Left ventricle myocardium inferior (tissue), 1 donor: ENCODE results near the gene KBTBD12. TPM values are rescaled to one million over a fixed set of nuclear protein-coding genes. Genes with fewer than 3 reads are reported as not detected.

Experiments used
- DNase-seq: peaks from one replicate; pipeline ENCODE4 v3.0.0-alpha.2; 2020
- H3K27ac ChIP-seq: fragments of 200-600 bp; replicated peaks from 2 replicates; pipeline ENCODE4 v1.8.0; 2021
- H3K27me3 ChIP-seq: fragments of 200-600 bp; 2 replicates; pipeline ENCODE4 v1.8.0; 2021; ENCODE audit warnings: low read depth
- H3K36me3 ChIP-seq: fragments of 200-600 bp; 2 replicates; pipeline ENCODE4 v1.8.0; 2021
- H3K4me1 ChIP-seq: fragments of 200-600 bp; 2 replicates; pipeline ENCODE4 v1.8.0; 2021
- H3K4me3 ChIP-seq: fragments of 200-600 bp; 2 replicates; pipeline ENCODE4 v1.8.0; 2021; ENCODE audit warnings: mild to moderate bottlenecking, moderate library complexity
- H3K9me3 ChIP-seq: fragments of 200-600 bp; replicated peaks from 2 replicates; pipeline ENCODE4 v1.8.0; 2021
- intact Hi-C: fragments of 100-400 bp; cut with micrococcal nuclease; formaldehyde crosslinking; loops from one replicate; pipeline ENCODE4 v1.11.0; 2022
- total RNA-seq: library from RNA; stranded (reverse); fragmentation: NEBNext Ultra II Directional; extraction: Animal tissue kit (Norgen Biotek cat#: 25700); gene quantifications from one replicate; pipeline ENCODE4 v1.2.1, GENCODE V29; 2021
- TF ChIP-seq, protein P1 (sequence below): fragments of 200-600 bp; IDR thresholded peaks from 2 replicates; pipeline ENCODE4 v1.8.0; 2021; ENCODE audit warnings: antibody characterized with exemption, mild to moderate bottlenecking, borderline replicate concordance
- donor health status: DM: no; HTN: yes; CAD: no; lungs with severe emphysema.

The KBTBD12 gene
- total RNA-seq, 1 donor from 2014 or later, result 41.8 TPM

DNA sequence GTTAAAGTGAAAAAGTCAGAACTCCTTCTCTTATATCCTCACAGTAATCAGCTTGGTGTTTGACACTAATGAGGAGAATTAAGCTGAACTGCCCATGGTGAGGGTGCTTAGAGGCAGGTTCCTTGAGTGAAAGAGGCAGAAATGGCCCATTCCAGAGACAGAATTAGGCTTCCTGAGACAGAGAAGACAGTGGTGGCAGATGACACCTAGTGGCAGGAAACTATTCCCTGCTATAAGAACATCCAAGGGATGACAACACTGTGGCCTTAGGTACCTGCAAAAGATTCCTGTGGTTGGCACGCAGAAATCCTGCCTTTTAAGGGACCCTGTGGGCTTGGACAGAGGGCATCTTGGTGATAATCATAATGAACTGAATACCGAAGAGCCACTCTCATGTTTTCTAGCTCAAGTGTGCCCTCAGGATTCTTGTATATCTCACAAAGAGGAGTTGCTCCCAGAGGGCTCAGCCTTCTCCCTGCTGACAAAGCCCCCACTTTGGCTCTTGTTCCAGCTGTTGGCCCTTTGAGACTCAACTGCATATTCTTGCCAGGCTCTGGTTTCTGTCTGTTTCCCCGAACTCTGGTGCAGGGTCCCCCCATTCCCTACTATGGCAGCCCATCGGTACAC is 56.0 kb downstream of the KBTBD12 start:
- Histone ChIP-seq H3K4me3 (no peak overlapping the region), H3K27ac (no peak overlapping the region), H3K9me3 (no peaks in the 10 kb centered on the region), H3K4me1 (peaks cover 8% of the 10 kb centered on the region), H3K36me3 (no peaks in the 10 kb centered on the region), H3K27me3 (no peaks in the 10 kb centered on the region)
- DNase-seq, result no peak
- TF ChIP-seq, protein P1, sequence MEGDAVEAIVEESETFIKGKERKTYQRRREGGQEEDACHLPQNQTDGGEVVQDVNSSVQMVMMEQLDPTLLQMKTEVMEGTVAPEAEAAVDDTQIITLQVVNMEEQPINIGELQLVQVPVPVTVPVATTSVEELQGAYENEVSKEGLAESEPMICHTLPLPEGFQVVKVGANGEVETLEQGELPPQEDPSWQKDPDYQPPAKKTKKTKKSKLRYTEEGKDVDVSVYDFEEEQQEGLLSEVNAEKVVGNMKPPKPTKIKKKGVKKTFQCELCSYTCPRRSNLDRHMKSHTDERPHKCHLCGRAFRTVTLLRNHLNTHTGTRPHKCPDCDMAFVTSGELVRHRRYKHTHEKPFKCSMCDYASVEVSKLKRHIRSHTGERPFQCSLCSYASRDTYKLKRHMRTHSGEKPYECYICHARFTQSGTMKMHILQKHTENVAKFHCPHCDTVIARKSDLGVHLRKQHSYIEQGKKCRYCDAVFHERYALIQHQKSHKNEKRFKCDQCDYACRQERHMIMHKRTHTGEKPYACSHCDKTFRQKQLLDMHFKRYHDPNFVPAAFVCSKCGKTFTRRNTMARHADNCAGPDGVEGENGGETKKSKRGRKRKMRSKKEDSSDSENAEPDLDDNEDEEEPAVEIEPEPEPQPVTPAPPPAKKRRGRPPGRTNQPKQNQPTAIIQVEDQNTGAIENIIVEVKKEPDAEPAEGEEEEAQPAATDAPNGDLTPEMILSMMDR, result peak; percentile 79
- intact Hi-C loops, result loop anchor here (5.0 kb wide), 1 partner anchor 319 kb away; no protein-coding TSS in a partner anchor

DNA sequence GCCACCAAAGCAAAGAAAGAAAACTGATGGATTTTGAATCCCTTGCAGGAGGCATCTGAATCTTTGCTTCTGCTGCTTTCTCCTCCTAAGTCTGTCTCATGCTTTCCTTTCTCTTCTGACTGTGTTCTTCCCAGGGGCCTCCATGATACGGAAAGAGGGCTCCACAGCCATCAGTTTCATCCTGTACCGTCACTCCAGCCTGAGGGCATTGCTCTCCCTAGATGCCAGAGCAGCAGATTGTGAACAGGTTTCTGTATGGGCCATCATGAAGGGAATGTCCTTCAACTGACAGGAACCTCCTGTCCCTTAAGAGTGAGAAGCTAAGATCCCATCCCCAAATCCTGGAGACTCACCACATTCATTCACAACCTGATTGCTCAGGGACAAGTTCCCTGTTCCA is 59.2 kb downstream of the KBTBD12 start:
- Histone ChIP-seq H3K27ac (no peak overlapping the region), H3K27me3 (no peaks in the 10 kb centered on the region), H3K36me3 (no peaks in the 10 kb centered on the region), H3K4me3 (no peak overlapping the region), H3K9me3 (no peaks in the 10 kb centered on the region), H3K4me1 (peaks cover 8% of the 10 kb centered on the region)
- no peak for DNase-seq
- intact Hi-C loops, result loop anchor here (5.0 kb wide), 1 partner anchor 322 kb away; no protein-coding TSS in a partner anchor
- TF ChIP-seq, protein P1, result no peak

GRCh38 chr3:127975153-127976029 is 60.4 kb downstream of the KBTBD12 start:
- Histone ChIP-seq H3K4me3 (no peak overlapping the region), H3K27me3 (no peaks in the 10 kb centered on the region), H3K4me1 (peaks cover 8% of the 10 kb centered on the region), H3K27ac (no peak overlapping the region), H3K9me3 (no peaks in the 10 kb centered on the region), H3K36me3 (no peaks in the 10 kb centered on the region)
- TF ChIP-seq, protein P1, result no peak
- no peak for DNase-seq
- intact Hi-C loops, result no loop called here

GRCh38 chr3:127978636-127979035 is 63.6 kb downstream of the KBTBD12 start:
- DNase-seq, result no peak
- TF ChIP-seq, protein P1, result no peak
- Histone ChIP-seq H3K27ac (no peak overlapping the region), H3K9me3 (no peaks in the 10 kb centered on the region), H3K4me3 (no peak overlapping the region), H3K4me1 (peaks cover 8% of the 10 kb centered on the region), H3K27me3 (no peaks in the 10 kb centered on the region), H3K36me3 (no peaks in the 10 kb centered on the region)
- intact Hi-C loops, result no loop called here

GRCh38 chr3:127979473-127979872 is 64.4 kb downstream of the KBTBD12 start:
- no peaks in the 10 kb centered on the region for H3K27me3 ChIP-seq
- H3K27ac ChIP-seq, result no peak overlapping the region
- no peak overlapping the region for H3K4me3 ChIP-seq
- DNase-seq, result no peak
- intact Hi-C loops, result no loop called here
- no peaks in the 10 kb centered on the region for H3K36me3 ChIP-seq
- TF ChIP-seq, protein P1, result no peak
- H3K9me3 ChIP-seq, result no peaks in the 10 kb centered on the region
- H3K4me1 ChIP-seq, result peaks cover 6% of the 10 kb centered on the region
